Measurements from ENCODE around the gene UBE2G2. TPM values are rescaled to one million over a fixed set of nuclear protein-coding genes. Genes with fewer than 3 reads are reported as not detected.
A peak's percentile ranks its signal among the peaks of the same experiment; 100 is the strongest.

UBE2G2 gene
- total RNA-seq, 1 donor: 75.3 TPM

DNA sequence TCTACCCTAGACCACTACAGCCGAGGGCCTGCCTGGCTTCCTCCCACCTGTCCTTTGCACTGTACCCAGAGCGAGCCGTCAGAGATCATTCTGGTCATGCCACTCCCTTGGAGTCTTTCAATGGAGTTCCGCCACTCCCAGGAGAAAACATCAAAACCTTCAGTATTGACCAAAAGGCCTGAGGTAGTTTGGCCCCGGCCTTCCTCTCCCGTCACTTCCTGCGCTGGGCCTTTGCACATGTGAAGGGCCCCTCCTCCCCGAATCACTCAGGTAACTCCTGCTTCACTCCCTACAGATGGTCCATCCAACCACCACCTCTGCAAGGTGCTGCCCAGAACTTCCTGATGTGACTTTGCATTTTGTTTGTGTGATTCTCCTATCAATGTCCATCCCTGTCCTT, 26.6 kb downstream of the UBE2G2 start:
- H3K36me3 ChIP-seq (ENCODE audit: insufficient read depth, low read length): peaks cover 55% of the 10 kb centered on the region
- peaks cover 23% of the 10 kb centered on the region for H3K79me2 ChIP-seq (ENCODE audit: insufficient read depth, low read length)
- peaks cover 3% of the 10 kb centered on the region for H4K20me1 ChIP-seq (ENCODE audit: insufficient read depth, low read length)
- TF ChIP-seq, protein P1, sequence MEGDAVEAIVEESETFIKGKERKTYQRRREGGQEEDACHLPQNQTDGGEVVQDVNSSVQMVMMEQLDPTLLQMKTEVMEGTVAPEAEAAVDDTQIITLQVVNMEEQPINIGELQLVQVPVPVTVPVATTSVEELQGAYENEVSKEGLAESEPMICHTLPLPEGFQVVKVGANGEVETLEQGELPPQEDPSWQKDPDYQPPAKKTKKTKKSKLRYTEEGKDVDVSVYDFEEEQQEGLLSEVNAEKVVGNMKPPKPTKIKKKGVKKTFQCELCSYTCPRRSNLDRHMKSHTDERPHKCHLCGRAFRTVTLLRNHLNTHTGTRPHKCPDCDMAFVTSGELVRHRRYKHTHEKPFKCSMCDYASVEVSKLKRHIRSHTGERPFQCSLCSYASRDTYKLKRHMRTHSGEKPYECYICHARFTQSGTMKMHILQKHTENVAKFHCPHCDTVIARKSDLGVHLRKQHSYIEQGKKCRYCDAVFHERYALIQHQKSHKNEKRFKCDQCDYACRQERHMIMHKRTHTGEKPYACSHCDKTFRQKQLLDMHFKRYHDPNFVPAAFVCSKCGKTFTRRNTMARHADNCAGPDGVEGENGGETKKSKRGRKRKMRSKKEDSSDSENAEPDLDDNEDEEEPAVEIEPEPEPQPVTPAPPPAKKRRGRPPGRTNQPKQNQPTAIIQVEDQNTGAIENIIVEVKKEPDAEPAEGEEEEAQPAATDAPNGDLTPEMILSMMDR (IDR thresholded peaks at IDR 0.05; ENCODE audit: extremely low read depth, low read depth, low read length): no peak
- DNase-seq (ENCODE audit: insufficient read length, low spot score, missing footprints): no peak
- H3K4me1 ChIP-seq (ENCODE audit: insufficient read depth, low read length): no peaks in the 10 kb centered on the region
- no peak overlapping the region for H3K4me2 ChIP-seq (ENCODE audit: insufficient read depth, low read length)
- H3K9me3 ChIP-seq (ENCODE audit: low read depth, low read length): no peaks in the 10 kb centered on the region
- H2AFZ ChIP-seq (ENCODE audit: low read length): no peak overlapping the region
- H3K4me3 ChIP-seq (ENCODE audit: insufficient read depth, low read length): no peak overlapping the region
- no peak overlapping the region for H3K27ac ChIP-seq (ENCODE audit: low read depth, low read length)
- no peaks in the 10 kb centered on the region for H3K27me3 ChIP-seq (ENCODE audit: insufficient read depth, low read length)

DNA sequence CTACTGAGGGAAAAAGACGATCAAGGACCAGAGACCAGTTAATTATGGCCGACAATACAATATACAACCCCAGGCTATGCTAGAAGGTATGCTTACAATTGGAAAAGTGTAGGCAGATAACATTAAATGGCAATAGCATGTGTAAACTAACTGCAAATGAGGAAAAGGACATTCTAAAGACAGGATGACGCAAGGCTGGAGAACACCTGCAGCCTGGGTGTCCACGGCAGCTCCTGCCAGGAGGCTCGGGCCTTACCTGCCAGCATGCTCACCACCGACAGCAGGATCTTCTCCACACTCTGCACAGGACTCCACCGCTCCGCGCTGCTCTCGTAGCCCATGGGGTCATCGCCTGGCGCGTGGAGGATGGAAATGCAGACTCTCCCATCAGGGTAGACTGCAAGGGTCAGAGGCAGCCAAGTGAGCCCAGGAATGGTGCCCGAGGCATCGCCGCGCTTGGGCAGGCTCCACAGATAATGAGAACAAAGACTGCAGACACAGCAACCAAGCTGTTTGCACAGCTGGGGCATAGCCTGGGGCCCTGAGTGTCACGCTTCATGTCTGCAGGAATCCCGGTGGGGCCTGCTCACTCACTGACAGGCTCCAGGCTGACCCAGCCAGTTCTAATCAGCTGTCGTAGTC, 28.2 kb downstream of the UBE2G2 start:
- no peak overlapping the region for H3K4me2 ChIP-seq (ENCODE audit: insufficient read depth, low read length)
- H4K20me1 ChIP-seq (ENCODE audit: insufficient read depth, low read length): no peaks in the 10 kb centered on the region
- no peak overlapping the region for H3K4me3 ChIP-seq (ENCODE audit: insufficient read depth, low read length)
- no peaks in the 10 kb centered on the region for H3K27me3 ChIP-seq (ENCODE audit: insufficient read depth, low read length)
- no peak overlapping the region for H3K27ac ChIP-seq (ENCODE audit: low read depth, low read length)
- H3K36me3 ChIP-seq (ENCODE audit: insufficient read depth, low read length): peaks cover 61% of the 10 kb centered on the region
- no peak overlapping the region for H2AFZ ChIP-seq (ENCODE audit: low read length)
- H3K9me3 ChIP-seq (ENCODE audit: low read depth, low read length): no peaks in the 10 kb centered on the region
- DNase-seq (ENCODE audit: insufficient read length, low spot score, missing footprints): no peak
- TF ChIP-seq, protein P1 (IDR thresholded peaks at IDR 0.05; ENCODE audit: extremely low read depth, low read depth, low read length): no peak
- peaks cover 15% of the 10 kb centered on the region for H3K79me2 ChIP-seq (ENCODE audit: insufficient read depth, low read length)
- no peaks in the 10 kb centered on the region for H3K4me1 ChIP-seq (ENCODE audit: insufficient read depth, low read length)

DNA sequence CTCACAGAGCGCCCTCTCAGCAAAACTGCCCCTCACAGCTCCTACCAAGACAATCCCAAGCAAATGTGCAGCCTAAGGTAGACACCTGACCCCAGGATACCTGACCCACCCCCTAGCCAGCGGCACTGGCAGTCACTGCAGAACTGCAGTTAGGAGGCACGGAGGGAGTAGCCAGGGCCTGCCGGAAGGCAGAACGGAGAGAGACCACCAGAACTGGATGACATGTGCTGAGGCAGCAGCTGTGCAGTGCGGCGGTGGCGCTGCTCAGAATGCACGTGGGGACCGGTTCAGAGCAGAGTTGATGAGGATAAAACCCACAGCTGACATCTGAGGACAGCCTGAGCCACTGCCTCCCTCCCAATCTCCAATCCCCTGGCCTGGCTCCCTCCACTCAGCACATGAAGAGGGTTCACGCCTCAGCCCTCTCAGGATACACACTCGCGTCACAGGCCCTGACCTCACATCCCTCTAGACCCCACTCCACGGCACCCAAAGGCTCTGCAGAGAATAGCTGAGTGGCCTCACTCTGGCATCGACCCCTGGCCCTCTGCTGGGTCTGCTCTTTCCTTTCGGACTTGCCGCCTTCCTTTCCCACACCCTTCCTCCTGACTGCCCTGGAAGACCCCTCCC, 29.6 kb downstream of the UBE2G2 start:
- H4K20me1 ChIP-seq (ENCODE audit: insufficient read depth, low read length): no peaks in the 10 kb centered on the region
- no peak overlapping the region for H3K4me2 ChIP-seq (ENCODE audit: insufficient read depth, low read length)
- no peak overlapping the region for H3K4me3 ChIP-seq (ENCODE audit: insufficient read depth, low read length)
- no peaks in the 10 kb centered on the region for H3K27me3 ChIP-seq (ENCODE audit: insufficient read depth, low read length)
- H2AFZ ChIP-seq (ENCODE audit: low read length): no peak overlapping the region
- peaks cover 54% of the 10 kb centered on the region for H3K36me3 ChIP-seq (ENCODE audit: insufficient read depth, low read length)
- H3K4me1 ChIP-seq (ENCODE audit: insufficient read depth, low read length): no peaks in the 10 kb centered on the region
- peak; percentile 58 for DNase-seq (ENCODE audit: insufficient read length, low spot score, missing footprints)
- no peak overlapping the region for H3K27ac ChIP-seq (ENCODE audit: low read depth, low read length)
- peaks cover 5% of the 10 kb centered on the region for H3K79me2 ChIP-seq (ENCODE audit: insufficient read depth, low read length)
- TF ChIP-seq, protein P1 (IDR thresholded peaks at IDR 0.05; ENCODE audit: extremely low read depth, low read depth, low read length): no peak
- no peaks in the 10 kb centered on the region for H3K9me3 ChIP-seq (ENCODE audit: low read depth, low read length)

Measured in osteoblast (primary cell).